ENCODE measurements around the gene IKZF2. TPM values are rescaled to one million over a fixed set of nuclear protein-coding genes. Genes with fewer than 3 reads are reported as not detected.

Gene IKZF2
- total and polyA plus RNA-seq, 9 of the 15 experiments (the other 6 are each of a cell fraction or from before 2014, with no cell fraction given) = 0.04 to 0.54 (median 0.22) TPM

GRCh38 chr2:212990697-212991096 lies 160.7 kb downstream of the IKZF2 start:
- in situ Hi-C loops (cut with MboI) (no loop called here), intact Hi-C loops (cut with micrococcal nuclease) (no loop called here)
- POLR2A ChIA-PET = no interaction called here

More at GRCh38 chr2:212990697-212991096, 160.7 kb downstream of the IKZF2 start:
- DNase-seq (ENCODE audit: extremely low read depth in 1 of 4, low spot score in 3 of 4) (no peak), ATAC-seq (no peak), FAIRE-seq (no peak)
- no peaks in the 10 kb centered on the region for H3K4me1 ChIP-seq (replicated peaks in 1 of 2; ENCODE audit: control insufficient read depth in 2 of 2, insufficient read depth in 2 of 2, low read length in 2 of 2)
- BruUV-seq (replicated peaks) = no TSS peak
- H4K20me1 ChIP-seq (replicated peaks; ENCODE audit: control insufficient read depth, insufficient read depth, low read length) = no peaks in the 10 kb centered on the region
- CTCF ChIA-PET (ENCODE audit: low intra/inter-chr PET ratio) = no interaction called here
- no peaks in the 10 kb centered on the region for H3K9me3 ChIP-seq (replicated peaks; ENCODE audit: control insufficient read depth, insufficient read depth, low read depth, low read length)
- no peaks in the 10 kb centered on the region for H3K79me2 ChIP-seq (ENCODE audit: control insufficient read depth, insufficient read depth, low read length)
- no peak overlapping the region for H3K4me3 ChIP-seq
- no peaks in the 10 kb centered on the region for H3K27me3 ChIP-seq (ENCODE audit: control insufficient read depth in 2 of 2, insufficient read depth in 2 of 2, low read length in 2 of 2)
- TF ChIP-seq HDAC6 (IDR thresholded peaks at IDR 0.05; ENCODE audit: low read depth, low read length) (no peak), ZNF57 (CRISPR knock-in tag; IDR thresholded peaks at IDR 0.05) (no peak), FOS (IDR thresholded peaks at IDR 0.05; ENCODE audit: extremely low read depth, insufficient read length) (no peak), RFX7 (CRISPR knock-in tag; IDR thresholded peaks at IDR 0.05) (no peak), ZNF583 (CRISPR knock-in tag; IDR thresholded peaks at IDR 0.05) (no peak), NEUROD1 (IDR thresholded peaks at IDR 0.05; ENCODE audit: borderline replicate concordance, low read depth, low read length, partially characterized antibody) (no peak), KLF16 (IDR thresholded peaks at IDR 0.05) (no peak), WHSC1 (IDR thresholded peaks at IDR 0.05; ENCODE audit: low read length) (no peak), XRCC4 (IDR thresholded peaks at IDR 0.05; ENCODE audit: extremely low read depth, insufficient read depth, insufficient read length) (no peak), RBM17 (IDR thresholded peaks at IDR 0.05; ENCODE audit: borderline replicate concordance, low read depth, low read length) (no peak), FOXK1 (CRISPR knock-in tag; IDR thresholded peaks at IDR 0.05; ENCODE audit: borderline replicate concordance) (no peak), TAF1 (IDR thresholded peaks at IDR 0.05; ENCODE audit: control insufficient read depth, extremely low read depth, insufficient read depth, low read length, severe bottlenecking) (no peak), SRF (CRISPR knock-in tag; IDR thresholded peaks at IDR 0.05) (no peak), NONO (IDR thresholded peaks at IDR 0.05; ENCODE audit: low read depth in 2 of 2, low read length in 1 of 2) (no peak), CCNT2 (IDR thresholded peaks at IDR 0.05; ENCODE audit: borderline replicate concordance, extremely low read depth, insufficient read length, low read depth, low read length) (no peak), SPI1 (IDR thresholded peaks at IDR 0.05; ENCODE audit: borderline replicate concordance, low read depth, low read length) (no peak)
- TF ChIP-seq, protein P1, sequence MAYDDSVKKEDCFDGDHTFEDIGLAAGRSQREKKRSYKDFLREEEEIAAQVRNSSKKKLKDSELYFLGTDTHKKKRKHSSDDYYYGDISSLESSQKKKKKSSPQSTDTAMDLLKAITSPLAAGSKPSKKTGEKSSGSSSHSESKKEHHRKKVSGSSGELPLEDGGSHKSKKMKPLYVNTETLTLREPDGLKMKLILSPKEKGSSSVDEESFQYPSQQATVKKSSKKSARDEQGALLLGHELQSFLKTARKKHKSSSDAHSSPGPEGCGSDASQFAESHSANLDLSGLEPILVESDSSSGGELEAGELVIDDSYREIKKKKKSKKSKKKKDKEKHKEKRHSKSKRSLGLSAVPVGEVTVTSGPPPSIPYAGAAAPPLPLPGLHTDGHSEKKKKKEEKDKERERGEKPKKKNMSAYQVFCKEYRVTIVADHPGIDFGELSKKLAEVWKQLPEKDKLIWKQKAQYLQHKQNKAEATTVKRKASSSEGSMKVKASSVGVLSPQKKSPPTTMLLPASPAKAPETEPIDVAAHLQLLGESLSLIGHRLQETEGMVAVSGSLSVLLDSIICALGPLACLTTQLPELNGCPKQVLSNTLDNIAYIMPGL (CRISPR knock-in tag; IDR thresholded peaks at IDR 0.05) = no peak
- H3K9me1 ChIP-seq (ENCODE audit: control insufficient read depth, insufficient read depth, low read length) = no peaks in the 10 kb centered on the region
- no peak overlapping the region for H2AFZ ChIP-seq (ENCODE audit: low read depth, low read length)
- no peak overlapping the region for H3K27ac ChIP-seq (ENCODE audit: extremely low read depth, low read depth, low read length)
- H3K36me3 ChIP-seq (ENCODE audit: control insufficient read depth, insufficient read depth, low read length) = no peaks in the 10 kb centered on the region
- H3K4me2 ChIP-seq (ENCODE audit: insufficient read depth, low read length) = no peak overlapping the region
- no peak overlapping the region for H3K9ac ChIP-seq (ENCODE audit: insufficient read depth in 1 of 2, low read depth in 2 of 2, low read length in 2 of 2)
- WGBS (ENCODE audit: insufficient coverage, low coverage, missing lambda C conversion rate) = 0% methylated on average over 1 of the region's 1 CpG
